ENCODE results near the gene CBARP. TPM values are rescaled to one million over a fixed set of nuclear protein-coding genes. Genes with fewer than 3 reads are reported as not detected.
A peak's percentile ranks its signal among the peaks of the same experiment; 100 is the strongest.

Gene CBARP
- polyA plus RNA-seq, 3 donors from 2014 or later, result not detected

DNA sequence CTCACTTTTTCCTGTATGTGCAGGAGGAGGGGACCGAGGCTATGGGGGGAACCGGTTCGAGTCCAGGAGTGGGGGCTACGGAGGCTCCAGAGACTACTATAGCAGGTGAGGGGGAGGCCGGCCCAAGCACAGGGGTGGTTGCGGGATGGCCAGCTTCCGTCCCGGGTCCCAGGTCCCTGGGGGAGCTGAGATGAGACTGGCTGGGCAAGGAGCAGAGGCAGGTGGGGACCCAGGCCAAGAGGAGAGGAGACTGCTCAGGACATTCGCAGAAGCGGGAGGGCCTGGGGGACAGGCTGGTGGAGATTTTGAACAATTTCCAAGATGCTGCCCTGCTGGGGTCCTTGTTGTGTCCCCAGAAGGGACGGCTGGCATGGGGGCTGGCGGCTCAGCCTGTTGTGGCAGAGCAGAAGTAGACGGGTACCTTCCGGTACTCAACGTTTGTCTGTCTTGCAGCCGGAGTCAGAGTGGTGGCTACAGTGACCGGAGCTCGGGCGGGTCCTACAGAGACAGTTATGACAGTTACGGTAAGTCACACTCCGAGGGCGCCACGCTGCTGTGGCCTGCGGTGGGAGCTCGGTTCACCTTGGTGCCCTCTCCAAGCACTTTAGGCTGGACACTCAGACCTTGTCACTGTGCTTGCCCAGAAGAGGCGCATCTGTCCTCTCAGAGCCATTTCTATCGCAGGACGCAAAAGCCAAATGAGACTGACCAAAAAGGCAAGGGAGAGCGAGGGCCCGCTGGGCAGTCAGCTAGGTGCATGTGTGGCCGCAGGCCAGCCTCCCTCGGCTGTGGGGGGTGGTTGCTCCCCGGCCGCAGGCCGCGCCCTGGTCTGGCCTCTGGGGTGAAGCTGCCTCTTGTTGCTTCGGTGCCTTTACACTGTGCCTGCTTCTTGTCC, 34.0 kb upstream of the CBARP start:
- no peaks in the 10 kb centered on the region for H3K9me3 Mint-ChIP-seq
- peaks cover 29 to 50% (median 42%) of the 10 kb centered on the region in 3 donors for H3K27me3 Mint-ChIP-seq (ENCODE audit: low read depth in 3 of 3)
- peak in 1 of 3 donors; percentile 16 for DNase-seq
- H3K36me3 Mint-ChIP-seq, result peaks cover 13 to 31% (median 14%) of the 10 kb centered on the region in 3 donors
- peak overlapping the region; percentile 83 to 89 (median 85) for H3K4me3 Mint-ChIP-seq
- peaks cover 64 to 68% of the 10 kb centered on the region in 2 donors for H3K4me1 Mint-ChIP-seq
- peak overlapping the region; percentile 16 to 95 (median 89) for H3K27ac Mint-ChIP-seq

DNA sequence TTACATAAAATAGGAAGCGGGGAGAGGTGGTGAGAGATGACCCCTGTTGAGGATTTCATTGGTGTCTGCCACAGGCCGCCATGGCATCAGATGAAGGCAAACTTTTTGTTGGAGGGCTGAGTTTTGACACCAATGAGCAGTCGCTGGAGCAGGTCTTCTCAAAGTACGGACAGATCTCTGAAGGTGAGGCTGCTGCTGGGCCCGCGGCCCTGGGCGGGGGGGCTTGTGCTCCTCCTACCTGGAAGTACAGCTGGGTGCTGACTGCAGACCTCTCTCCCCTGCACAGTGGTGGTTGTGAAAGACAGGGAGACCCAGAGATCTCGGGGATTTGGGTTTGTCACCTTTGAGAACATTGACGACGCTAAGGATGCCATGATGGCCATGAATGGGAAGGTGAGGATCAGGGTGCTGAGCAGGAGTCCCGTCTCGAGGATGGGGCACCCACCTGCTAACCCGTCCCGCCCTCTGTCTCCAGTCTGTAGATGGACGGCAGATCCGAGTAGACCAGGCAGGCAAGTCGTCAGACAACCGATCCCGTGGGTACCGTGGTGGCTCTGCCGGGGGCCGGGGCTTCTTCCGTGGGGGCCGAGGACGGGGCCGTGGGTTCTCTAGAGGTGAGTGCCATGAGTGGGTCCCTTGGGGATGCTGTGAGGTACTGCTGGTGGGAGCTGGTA, 33.2 kb upstream of the CBARP start:
- H3K4me1 Mint-ChIP-seq, result peaks cover 62 to 65% of the 10 kb centered on the region in 2 donors
- H3K27ac Mint-ChIP-seq, result peak overlapping the region; percentile 81 to 95 (median 90)
- no peaks in the 10 kb centered on the region for H3K9me3 Mint-ChIP-seq
- no peak for DNase-seq
- peak overlapping the region; percentile 83 to 89 (median 85) for H3K4me3 Mint-ChIP-seq
- H3K36me3 Mint-ChIP-seq, result peaks cover 13 to 31% (median 14%) of the 10 kb centered on the region in 3 donors
- H3K27me3 Mint-ChIP-seq (ENCODE audit: low read depth in 3 of 3), result peaks cover 32 to 52% (median 42%) of the 10 kb centered on the region in 3 donors

DNA sequence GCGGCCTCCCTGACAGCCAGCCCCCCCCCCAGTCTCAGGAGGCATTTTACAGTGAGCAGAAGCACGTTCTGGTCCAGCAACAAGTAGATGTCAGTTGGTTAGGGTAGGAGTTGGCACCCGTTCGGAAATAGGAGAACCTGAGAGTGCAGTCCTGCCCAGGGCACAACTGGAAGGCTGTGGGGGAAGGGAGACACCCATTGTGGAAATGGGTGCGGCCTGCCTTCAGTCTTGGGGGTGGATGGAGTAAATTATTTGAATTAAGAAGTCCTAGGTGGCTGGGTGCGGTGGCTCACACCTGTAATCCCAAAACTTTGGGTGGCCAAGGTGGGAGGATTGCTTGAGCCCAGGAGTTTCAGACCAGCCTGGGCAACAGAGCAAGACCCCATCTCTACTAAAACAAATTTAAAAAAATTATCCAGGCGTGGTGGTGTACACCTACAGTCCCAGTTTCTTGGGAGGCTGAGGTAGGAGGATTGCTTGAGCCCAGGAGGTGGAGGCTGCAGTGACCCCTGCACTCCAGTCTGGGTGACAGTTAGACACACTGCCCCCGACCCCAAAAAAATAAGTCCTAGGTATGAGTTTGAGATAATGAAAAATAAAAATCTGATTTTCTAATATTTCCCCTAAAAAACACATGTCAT, 32.5 kb upstream of the CBARP start:
- Mint-ChIP-seq H3K36me3 (peaks cover 13 to 31% (median 14%) of the 10 kb centered on the region in 3 donors), H3K4me3 (peak overlapping the region; percentile 83 to 89 (median 85)), H3K9me3 (no peaks in the 10 kb centered on the region), H3K27me3 (ENCODE audit: low read depth in 3 of 3) (peaks cover 32 to 52% (median 42%) of the 10 kb centered on the region in 3 donors), H3K27ac (peak overlapping the region; percentile 81 to 95 (median 90)), H3K4me1 (peaks cover 65 to 66% of the 10 kb centered on the region in 2 donors)
- no peak for DNase-seq

DNA sequence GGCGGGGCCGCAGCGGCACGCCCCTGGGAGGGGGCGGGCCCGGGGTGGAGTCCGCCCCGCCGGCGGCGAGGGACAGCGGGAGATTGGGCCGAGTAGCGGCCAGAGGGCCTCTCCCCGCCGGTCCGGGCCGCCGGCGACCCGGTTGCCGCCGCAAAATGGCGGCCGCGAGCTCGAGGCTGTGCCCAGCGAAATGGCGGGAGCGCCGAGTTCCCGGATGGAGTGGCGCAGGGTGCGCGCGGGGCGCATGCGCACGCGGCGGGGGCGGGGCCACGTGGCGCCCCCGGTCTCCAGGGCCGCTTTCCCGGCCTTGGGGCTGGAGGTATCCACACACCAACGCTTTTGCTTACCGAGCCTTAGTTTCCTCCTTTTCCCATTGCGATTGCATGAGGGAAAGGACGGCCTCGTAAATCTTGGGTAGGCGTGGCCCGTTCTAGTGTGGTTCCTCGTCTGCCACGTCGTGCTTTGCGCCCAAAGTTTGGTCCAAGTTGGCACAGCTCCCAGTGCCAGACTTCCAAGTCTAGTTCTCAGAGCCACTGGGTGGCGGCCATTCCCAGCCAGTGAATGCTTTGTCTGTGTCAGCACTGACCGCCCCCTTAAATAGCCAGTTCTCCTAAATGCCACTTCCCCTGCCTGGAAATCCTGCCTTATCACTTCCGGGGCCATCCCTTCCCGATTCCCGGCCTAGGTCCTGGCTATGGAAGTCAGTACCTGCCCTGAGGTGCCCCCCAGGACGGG, 31.8 kb upstream of the CBARP start:
- peaks cover 32 to 52% (median 42%) of the 10 kb centered on the region in 3 donors for H3K27me3 Mint-ChIP-seq (ENCODE audit: low read depth in 3 of 3)
- peak overlapping the region; percentile 83 to 89 (median 85) for H3K4me3 Mint-ChIP-seq
- peaks cover 13 to 31% (median 14%) of the 10 kb centered on the region in 3 donors for H3K36me3 Mint-ChIP-seq

DNA sequence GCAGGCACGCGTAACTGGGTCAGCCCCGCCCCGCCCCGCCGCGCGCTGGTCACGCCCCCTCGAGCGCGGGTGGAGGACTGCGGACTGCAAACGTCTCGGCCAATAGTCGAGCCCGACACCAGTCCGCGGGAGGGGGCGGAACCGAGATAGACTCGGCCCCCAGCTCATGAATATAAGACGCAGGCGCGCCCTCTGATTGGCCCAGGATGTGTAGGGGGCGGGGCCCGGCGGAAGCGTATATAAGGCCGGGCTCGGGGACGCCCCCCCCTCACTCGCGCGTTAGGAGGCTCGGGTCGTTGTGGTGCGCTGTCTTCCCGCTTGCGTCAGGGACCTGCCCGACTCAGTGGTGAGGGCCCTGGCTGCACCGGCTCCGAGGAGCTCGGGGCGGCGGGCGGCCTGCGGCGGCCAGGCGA, 31.3 kb upstream of the CBARP start, which contains the start of gene CIRBP:
CIRBP (plus strand) TSS at position 268 of the 413 bp plus-strand sequence. CDS start 1,602 bp downstream, outside the sequence.
- peak; percentile 100 for DNase-seq
- H3K36me3 Mint-ChIP-seq, result peaks cover 13 to 31% (median 14%) of the 10 kb centered on the region in 3 donors
- H3K27me3 Mint-ChIP-seq (ENCODE audit: low read depth in 3 of 3), result peaks cover 32 to 52% (median 42%) of the 10 kb centered on the region in 3 donors
- peaks cover 64 to 72% of the 10 kb centered on the region in 2 donors for H3K4me1 Mint-ChIP-seq
- H3K9me3 Mint-ChIP-seq, result no peaks in the 10 kb centered on the region
- H3K27ac Mint-ChIP-seq, result peak within 1 kb of the TSS; percentile 90 to 97 (median 94)
- H3K4me3 Mint-ChIP-seq, result peak within 1 kb of the TSS; percentile 83 to 89 (median 85)

More for the DNA sequence above, 31.8 kb upstream of the CBARP start:
- H3K27ac Mint-ChIP-seq, result peak overlapping the region; percentile 87 to 95 (median 90)
- H3K9me3 Mint-ChIP-seq, result no peaks in the 10 kb centered on the region
- peak; percentile 85 to 90 (median 90) for DNase-seq
- peaks cover 65 to 71% of the 10 kb centered on the region in 2 donors for H3K4me1 Mint-ChIP-seq

DNA sequence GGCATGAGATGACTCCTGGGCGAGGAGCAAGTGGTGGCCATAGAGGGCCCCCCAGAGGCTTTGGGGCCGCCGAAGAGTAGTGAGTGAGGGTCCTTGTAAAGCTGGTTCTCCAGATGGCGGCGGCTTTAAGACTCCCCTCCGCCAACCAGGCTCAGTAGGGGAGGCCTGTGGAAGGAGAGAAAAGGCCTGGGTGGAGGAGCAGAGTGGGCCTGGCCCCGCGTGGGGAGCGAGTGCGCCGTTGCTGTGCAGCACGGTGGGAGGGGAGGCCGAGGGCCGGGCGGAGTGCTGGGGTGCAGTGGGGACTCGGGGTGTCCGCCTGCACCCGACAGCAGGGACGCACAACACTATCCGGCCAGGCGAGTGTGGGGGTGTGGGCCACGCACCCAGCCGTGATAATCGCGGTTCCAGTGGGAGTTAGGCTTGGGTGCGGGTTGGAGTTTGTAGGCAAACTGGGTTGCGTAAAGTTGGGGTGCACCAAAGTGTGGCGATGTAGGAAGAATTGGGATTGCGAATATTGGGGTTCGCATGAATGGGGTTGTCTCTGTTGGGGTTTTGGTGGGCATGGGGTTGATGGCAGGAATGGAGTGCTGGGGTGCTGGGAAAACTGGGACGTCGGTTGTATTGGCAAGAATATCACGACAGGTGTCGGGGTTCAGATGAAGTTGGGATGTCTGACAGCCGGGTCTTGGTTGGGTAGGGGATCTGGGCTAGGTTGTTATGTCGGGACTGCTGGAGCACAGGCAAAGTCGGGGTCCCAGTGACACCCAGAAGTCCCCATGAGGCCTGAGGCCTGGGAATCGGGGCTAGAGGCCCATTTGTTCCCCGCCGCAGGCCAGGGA, 30.6 kb upstream of the CBARP start:
- peaks cover 59 to 68% of the 10 kb centered on the region in 2 donors for H3K4me1 Mint-ChIP-seq
- H3K9me3 Mint-ChIP-seq, result no peaks in the 10 kb centered on the region
- H3K27ac Mint-ChIP-seq, result peak overlapping the region; percentile 90 to 97 (median 94)
- DNase-seq, result no peak
- peaks cover 29 to 49% (median 39%) of the 10 kb centered on the region in 3 donors for H3K27me3 Mint-ChIP-seq (ENCODE audit: low read depth in 3 of 3)
- H3K4me3 Mint-ChIP-seq, result peak overlapping the region; percentile 73 to 82 (median 80)
- H3K36me3 Mint-ChIP-seq, result peaks cover 8 to 25% (median 8%) of the 10 kb centered on the region in 3 donors

DNA sequence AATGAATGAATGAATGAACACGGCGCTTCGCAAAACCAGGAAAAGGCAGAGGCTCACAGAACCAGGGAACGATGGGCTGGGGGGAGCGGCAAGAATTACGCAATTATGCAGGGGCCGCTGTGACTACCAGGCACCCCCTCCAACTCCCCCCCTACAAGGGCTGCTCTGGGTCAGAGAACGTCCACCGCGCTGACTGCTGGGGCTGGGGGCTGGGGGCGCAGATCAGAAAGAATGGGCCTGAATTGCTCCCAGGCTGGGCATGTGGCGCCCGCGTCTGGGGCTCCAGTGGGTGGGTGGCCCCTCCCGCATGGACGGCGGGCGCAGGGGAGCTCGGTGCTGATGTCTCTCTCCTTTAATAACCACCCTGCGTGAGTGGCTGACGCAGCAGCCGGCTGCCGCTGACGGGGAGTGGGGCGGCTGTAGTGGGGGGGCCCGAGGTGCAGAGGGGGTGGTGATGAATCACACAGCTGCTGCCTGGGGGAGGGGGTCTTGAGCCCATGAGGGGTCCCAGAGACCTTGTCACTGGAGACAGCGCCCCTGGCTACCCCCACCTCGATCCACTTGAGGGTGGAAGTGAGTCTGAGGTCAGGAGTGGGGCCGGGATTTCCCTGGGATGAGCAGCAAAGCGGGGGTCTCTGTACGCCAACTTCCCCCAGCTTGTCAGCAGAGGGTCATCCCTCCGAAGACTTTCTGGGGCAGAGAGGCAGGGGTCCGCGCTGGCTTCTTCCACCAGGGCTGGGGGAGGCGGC, 29.8 kb upstream of the CBARP start:
- Mint-ChIP-seq H3K36me3 (peaks cover 3 to 19% (median 3%) of the 10 kb centered on the region in 3 donors), H3K9me3 (no peaks in the 10 kb centered on the region), H3K27ac (peak overlapping the region; percentile 81 to 97 (median 88)), H3K4me3 (peak overlapping the region; percentile 50 to 67 (median 60)), H3K27me3 (ENCODE audit: low read depth in 3 of 3) (peaks cover 29 to 43% (median 34%) of the 10 kb centered on the region in 3 donors), H3K4me1 (peaks cover 59 to 68% of the 10 kb centered on the region in 2 donors)
- peak in 2 of 3 donors; percentile 29 to 45 for DNase-seq

DNA sequence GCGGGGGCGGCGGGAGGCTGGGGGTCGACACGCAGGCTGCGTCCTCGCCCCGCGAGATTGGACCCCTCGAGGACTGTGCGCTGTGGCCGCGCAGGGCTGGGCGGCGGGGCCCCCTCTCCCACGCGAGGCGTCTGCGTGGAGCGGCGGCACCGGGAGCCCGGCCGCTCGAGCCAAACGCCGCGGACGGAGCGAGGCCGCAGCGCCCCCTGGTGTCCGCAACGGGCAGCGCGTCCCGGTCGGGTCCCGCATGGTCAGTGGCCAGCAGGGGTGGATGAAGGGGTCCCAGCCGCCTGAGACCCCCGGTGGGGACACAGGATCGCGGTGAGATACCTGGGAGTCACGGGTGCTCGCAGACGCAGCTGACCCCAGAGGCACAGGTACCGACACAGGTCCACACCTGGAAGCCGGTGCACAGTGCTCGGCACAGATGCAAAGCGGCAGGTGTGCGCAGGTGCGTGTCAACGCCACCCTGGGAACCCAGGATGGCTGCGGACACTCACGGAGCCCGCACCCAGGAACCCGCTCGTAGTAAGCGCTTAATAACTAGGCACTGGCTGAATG, 29.2 kb upstream of the CBARP start:
- H3K36me3 Mint-ChIP-seq, result peaks cover 3 to 18% (median 3%) of the 10 kb centered on the region in 3 donors
- H3K4me3 Mint-ChIP-seq, result peak overlapping the region; percentile 50 to 74 (median 65)
- peak overlapping the region; percentile 64 to 97 (median 88) for H3K27ac Mint-ChIP-seq
- H3K4me1 Mint-ChIP-seq, result peaks cover 57 to 67% of the 10 kb centered on the region in 2 donors
- peak; percentile 80 to 83 (median 82) for DNase-seq
- H3K9me3 Mint-ChIP-seq, result no peaks in the 10 kb centered on the region
- peaks cover 29 to 38% (median 29%) of the 10 kb centered on the region in 3 donors for H3K27me3 Mint-ChIP-seq (ENCODE audit: low read depth in 3 of 3)

DNA sequence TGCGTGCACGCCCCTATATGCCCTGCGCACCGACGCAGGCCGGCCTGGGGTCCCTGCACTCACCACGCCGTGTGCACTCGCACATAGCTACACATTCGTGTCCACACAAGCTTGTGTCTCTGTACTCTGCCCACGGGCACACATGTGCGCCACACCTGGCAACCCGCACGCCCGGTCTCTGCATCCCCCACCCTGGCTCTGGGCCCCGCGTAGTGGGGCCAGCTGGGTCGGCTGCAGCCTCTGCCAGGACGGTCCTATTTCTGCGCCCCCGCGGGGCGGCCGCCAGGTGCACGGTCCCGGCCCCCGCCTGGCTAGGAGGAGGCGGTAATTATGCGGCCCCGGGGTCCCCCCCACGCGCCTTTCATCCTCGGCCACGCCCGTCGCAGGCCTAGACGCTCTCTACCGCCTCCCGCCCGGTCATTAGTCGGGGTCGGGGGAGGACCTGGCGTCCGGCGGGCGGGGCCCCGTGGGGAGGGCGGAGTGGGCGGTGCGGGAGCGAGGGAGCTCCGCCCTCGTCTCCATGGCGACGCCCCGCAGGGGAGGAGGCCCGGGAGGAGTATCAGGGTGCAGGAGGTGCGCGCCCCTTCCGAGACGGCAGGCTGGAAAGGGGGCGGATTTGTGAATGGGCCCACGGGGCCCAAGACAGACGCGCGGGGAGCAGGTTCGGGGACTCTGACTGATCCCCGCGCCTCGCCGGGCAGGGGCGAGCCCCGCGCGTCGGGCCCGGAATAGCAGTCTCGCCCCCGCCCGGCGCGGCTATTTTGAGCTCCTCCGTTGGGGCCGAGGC, 28.5 kb upstream of the CBARP start:
- H3K27ac Mint-ChIP-seq, result peak overlapping the region; percentile 65 to 89 (median 86)
- H3K27me3 Mint-ChIP-seq (ENCODE audit: low read depth in 3 of 3), result peaks cover 23 to 36% (median 32%) of the 10 kb centered on the region in 3 donors
- peaks cover 3 to 12% (median 3%) of the 10 kb centered on the region in 3 donors for H3K36me3 Mint-ChIP-seq
- DNase-seq, result peak; percentile 92 to 93 (median 92)
- no peaks in the 10 kb centered on the region for H3K9me3 Mint-ChIP-seq
- H3K4me1 Mint-ChIP-seq, result peaks cover 57 to 67% of the 10 kb centered on the region in 2 donors
- H3K4me3 Mint-ChIP-seq, result peak overlapping the region; percentile 69 to 76 (median 73)

DNA sequence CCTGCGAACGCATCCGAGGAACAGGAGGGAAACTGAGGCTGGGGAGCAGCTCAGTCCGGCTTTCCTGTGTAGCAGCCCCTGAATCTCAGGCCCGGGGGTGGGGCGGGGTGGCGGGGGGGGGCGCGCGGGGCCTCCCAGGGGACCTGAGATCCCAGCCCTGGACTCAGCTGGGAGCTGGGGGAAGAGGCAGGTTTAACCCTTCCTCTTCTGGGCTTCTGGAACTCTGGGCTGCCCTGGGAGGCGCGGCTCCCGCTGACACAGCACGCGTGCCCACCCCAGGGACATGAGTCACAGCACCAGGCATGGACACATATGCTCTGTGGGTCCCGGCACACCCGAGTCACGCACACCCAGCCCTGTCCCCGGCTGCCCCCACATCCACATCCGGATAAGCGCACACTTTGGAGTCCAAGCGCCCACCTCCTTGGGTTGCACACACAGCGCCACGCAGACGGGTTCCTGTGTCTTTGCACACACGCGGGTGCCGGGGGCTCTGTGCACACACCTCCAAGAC, 27.9 kb upstream of the CBARP start:
- DNase-seq, result peak in 2 of 3 donors; percentile 60 to 69
- H3K4me3 Mint-ChIP-seq, result peak overlapping the region; percentile 69 to 76 (median 73)
- H3K27ac Mint-ChIP-seq, result peak overlapping the region; percentile 65 to 91 (median 86)
- peaks cover 3 to 7% (median 3%) of the 10 kb centered on the region in 3 donors for H3K36me3 Mint-ChIP-seq
- H3K9me3 Mint-ChIP-seq, result no peaks in the 10 kb centered on the region
- peaks cover 54 to 63% of the 10 kb centered on the region in 2 donors for H3K4me1 Mint-ChIP-seq
- H3K27me3 Mint-ChIP-seq (ENCODE audit: low read depth in 3 of 3), result peaks cover 18 to 34% (median 32%) of the 10 kb centered on the region in 3 donors
